GM20431 (cell line): ENCODE measurements around the gene TBX10.
"Not testable (repeated sequence)": the region's sequence is repeated elsewhere in the genome, so short reads cannot be mapped to it uniquely, and the experiment has no call there.

ENCODE experiments used
- in situ Hi-C: fragments of 300-500 bp; cut with MseI, MboI; formaldehyde crosslinking; loops from one replicate; pipeline ENCODE4 v1.15.0; 2020; ENCODE audit warnings: low sequenced_read_pairs; ENCODE audit not compliant: unreplicated experiment

Gene TBX10

GRCh38 chr11:67618901-67619659 is 20.5 kb downstream of the TBX10 start:
- in situ Hi-C loops: not testable (repeated sequence)

- in situ Hi-C loops: no loop called here
Observed at GRCh38 chr11:67617243-67617953, 22.2 kb downstream of the TBX10 start.

- in situ Hi-C loops: no loop called here
Observed at GRCh38 chr11:67616431-67617242, 22.9 kb downstream of the TBX10 start.

- in situ Hi-C loops: no loop called here
Observed at GRCh38 chr11:67615728-67616430, 23.7 kb downstream of the TBX10 start.

GRCh38 chr11:67614730-67615714 is 24.5 kb downstream of the TBX10 start:
- in situ Hi-C loops: no loop called here

- in situ Hi-C loops: no loop called here
Observed at GRCh38 chr11:67613960-67614715, 25.4 kb downstream of the TBX10 start.

GRCh38 chr11:67613313-67613959 is 26.1 kb downstream of the TBX10 start:
- in situ Hi-C loops: no loop called here

- in situ Hi-C loops: no loop called here
Observed at GRCh38 chr11:67612751-67613150, 26.8 kb downstream of the TBX10 start.

- in situ Hi-C loops: no loop called here
Observed at GRCh38 chr11:67611704-67612587, 27.6 kb downstream of the TBX10 start.

GRCh38 chr11:67611165-67611564 is 28.4 kb downstream of the TBX10 start:
- in situ Hi-C loops: no loop called here

- in situ Hi-C loops: no loop called here
Observed at GRCh38 chr11:67610302-67610868, 29.2 kb downstream of the TBX10 start.

- in situ Hi-C loops: no loop called here
Observed at GRCh38 chr11:67609316-67609715, 30.2 kb downstream of the TBX10 start.

- in situ Hi-C loops: no loop called here
Observed at GRCh38 chr11:67608486-67608885, 31.1 kb downstream of the TBX10 start.

GRCh38 chr11:67607507-67607906 is 32.1 kb downstream of the TBX10 start:
- in situ Hi-C loops: no loop called here

GRCh38 chr11:67606492-67607295 is 32.9 kb downstream of the TBX10 start, which contains the start of gene NDUFV1:
NDUFV1 (plus strand) TSS chr11:67606936; CDS start chr11:67607005, 69 bp downstream.
- in situ Hi-C loops: no loop called here

GRCh38 chr11:67606093-67606491 is 33.5 kb downstream of the TBX10 start:
- in situ Hi-C loops: no loop called here
